Measurements from ENCODE around the gene RBFA.
"Not testable (repeated sequence)": the region's sequence is repeated elsewhere in the genome, so short reads cannot be mapped to it uniquely, and the experiment has no call there.

DNA sequence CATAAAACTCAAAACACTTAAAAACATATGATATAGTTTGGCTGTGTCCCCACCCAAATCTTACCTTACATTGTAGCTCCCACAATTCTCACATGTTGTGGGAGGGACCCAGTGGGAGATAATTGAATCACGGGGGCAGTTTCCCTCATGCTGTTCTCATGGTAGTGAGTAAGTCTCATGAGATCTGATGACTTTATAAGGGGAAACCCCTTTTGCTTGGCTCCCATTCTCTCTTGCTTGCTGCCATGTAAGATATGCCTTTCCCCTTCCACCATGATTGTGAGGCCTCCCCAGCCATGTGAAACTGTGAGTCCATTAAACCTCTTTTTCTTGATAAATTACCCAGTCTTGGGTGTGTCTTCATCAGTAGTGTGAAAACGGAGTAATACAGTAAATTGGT lies 34.5 kb upstream of the RBFA start:
- TF ChIP-seq, protein P1, sequence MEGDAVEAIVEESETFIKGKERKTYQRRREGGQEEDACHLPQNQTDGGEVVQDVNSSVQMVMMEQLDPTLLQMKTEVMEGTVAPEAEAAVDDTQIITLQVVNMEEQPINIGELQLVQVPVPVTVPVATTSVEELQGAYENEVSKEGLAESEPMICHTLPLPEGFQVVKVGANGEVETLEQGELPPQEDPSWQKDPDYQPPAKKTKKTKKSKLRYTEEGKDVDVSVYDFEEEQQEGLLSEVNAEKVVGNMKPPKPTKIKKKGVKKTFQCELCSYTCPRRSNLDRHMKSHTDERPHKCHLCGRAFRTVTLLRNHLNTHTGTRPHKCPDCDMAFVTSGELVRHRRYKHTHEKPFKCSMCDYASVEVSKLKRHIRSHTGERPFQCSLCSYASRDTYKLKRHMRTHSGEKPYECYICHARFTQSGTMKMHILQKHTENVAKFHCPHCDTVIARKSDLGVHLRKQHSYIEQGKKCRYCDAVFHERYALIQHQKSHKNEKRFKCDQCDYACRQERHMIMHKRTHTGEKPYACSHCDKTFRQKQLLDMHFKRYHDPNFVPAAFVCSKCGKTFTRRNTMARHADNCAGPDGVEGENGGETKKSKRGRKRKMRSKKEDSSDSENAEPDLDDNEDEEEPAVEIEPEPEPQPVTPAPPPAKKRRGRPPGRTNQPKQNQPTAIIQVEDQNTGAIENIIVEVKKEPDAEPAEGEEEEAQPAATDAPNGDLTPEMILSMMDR (IDR thresholded peaks at IDR 0.05): not testable (repeated sequence)
- not testable (repeated sequence) for TF ChIP-seq POLR2A (IDR thresholded peaks at IDR 0.05)
